GM08714 (cell line): ENCODE data around the gene BYSL.
"Not testable (repeated sequence)": the region's sequence is repeated elsewhere in the genome, so short reads cannot be mapped to it uniquely, and the experiment has no call there.

Experiments
- H3K4me3 ChIP-seq: fragments of 200-500 bp; sonication (Bioruptor generic); 2 replicates; pipeline ENCODE4 v1.5.1; 2014; ENCODE audit warnings: mild to moderate bottlenecking, low read length, inconsistent platforms
- ZNF274 ChIP-seq: IDR thresholded peaks from 2 replicates; pipeline ENCODE4 v1.6.1; 2012; ENCODE audit warnings: mild to moderate bottlenecking, low read depth, low read length

Gene BYSL

GRCh38 chr6:41942067-41942851, 21.0 kb downstream of the BYSL start:
- TF ChIP-seq ZNF274, result no peak

DNA sequence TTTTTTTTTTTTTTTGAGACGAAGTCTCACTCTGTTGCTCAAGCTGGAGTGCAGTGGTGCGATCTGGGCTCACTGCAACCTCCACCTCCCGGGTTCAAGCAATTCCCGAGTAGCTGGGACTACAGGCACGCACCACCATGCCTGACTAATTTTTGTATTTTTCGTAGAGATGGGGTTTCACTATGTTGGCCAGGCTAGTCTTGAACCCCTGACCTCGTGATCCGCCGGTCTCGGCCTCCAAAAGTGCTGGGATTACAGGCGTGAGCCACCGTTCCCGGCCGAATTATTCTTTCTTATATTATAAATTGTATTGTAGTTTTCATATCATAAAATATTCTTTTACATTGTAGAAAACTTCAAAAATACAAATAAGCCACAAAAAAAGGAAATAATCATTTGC, 21.6 kb downstream of the BYSL start:
- H3K4me3 ChIP-seq, result not testable (repeated sequence)

More at GRCh38 chr6:41942067-41942851, 21.0 kb downstream of the BYSL start:
- peak overlapping the region; percentile 77 for H3K4me3 ChIP-seq

DNA sequence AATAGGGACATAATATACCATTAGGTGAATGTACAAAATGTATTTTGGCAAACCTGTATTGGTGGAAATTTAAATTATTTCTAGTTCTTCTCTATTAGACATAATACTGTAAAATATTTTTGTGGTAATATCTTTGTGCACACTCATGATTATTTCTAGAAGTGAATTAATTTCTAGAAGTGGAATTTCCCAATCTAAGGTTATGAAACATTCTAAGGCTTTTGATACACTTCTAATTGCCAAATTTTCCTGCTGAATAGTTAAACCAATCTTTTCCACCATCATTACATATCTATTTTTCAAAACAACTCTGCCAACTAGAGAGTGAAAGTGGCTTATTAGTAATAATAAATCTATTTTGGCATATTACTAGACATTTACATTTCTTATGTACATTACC, 22.2 kb downstream of the BYSL start:
- H3K4me3 ChIP-seq, result no peak overlapping the region
- no peak for TF ChIP-seq ZNF274

DNA sequence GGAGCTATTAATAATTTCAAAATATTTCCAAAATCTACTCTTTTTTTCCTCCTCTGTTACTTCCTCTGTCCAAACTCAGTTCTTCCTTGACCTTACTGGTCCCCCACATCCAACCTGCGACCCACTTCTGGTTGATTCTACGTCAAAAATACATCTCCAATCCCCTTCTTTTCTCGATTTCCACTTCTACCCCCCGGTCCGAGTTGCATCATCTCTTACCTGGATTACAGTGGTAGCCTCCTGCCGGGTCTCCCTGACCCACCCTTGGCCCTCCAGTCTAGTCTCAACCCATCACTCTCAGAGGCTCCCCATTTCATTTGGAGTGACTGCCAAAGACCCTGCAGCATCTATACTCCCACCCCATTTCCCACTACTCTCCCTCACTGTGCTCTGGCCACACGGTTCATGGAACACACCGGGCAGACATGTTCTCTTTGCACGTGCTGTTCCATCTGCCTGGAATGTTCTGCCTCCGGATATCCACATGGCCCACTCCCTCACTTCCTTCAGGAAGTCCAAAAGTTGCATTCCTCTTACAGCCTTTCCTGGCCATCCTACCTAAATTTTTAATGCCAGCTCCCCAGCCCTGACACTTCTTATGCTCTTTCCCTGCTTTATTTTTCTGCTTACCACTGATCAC, 26.4 kb downstream of the BYSL start:
- TF ChIP-seq ZNF274, result no peak
- H3K4me3 ChIP-seq, result no peak overlapping the region

DNA sequence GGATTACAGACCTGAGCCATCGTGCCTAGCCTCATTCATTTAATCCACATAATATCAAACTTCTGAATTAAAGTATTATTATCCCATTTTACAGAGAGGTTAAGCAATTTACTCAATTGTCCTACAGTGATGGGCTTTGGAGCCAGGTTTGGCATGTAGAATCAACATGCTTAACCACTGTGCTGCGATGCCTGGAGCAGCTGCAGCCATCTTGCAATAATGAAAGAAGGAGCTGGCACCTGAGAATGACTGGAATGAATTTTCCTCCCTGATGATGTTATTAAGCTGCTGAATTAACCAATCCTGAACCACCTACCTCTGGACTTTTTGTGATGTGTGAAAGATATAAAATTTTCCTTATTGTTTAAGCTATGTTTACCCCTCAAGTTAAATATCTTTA, 33.4 kb downstream of the BYSL start:
- TF ChIP-seq ZNF274, result no peak
- no peak overlapping the region for H3K4me3 ChIP-seq

GRCh38 chr6:41955412-41955811, 34.1 kb downstream of the BYSL start:
- no peak for TF ChIP-seq ZNF274
- no peak overlapping the region for H3K4me3 ChIP-seq

DNA sequence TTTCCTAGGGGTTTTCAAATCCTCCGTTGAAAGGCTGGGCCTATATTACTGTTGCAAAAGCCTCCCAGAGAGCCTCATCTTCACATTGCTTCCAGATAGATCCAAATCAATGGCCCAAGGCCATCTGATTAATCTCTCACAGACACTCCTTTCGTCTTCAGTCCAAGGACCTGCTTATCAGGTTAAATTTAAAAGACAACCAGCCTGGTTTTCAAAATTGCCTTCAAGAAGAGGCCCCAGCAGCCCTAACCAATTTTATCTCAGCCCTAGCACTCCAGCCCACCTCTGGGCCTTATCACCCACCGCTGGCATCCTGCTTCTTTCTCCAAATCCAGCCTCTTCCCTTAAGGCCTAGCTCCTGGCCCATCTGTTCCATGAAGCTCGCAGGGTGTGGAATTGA, 35.8 kb downstream of the BYSL start:
- TF ChIP-seq ZNF274, result no peak

DNA sequence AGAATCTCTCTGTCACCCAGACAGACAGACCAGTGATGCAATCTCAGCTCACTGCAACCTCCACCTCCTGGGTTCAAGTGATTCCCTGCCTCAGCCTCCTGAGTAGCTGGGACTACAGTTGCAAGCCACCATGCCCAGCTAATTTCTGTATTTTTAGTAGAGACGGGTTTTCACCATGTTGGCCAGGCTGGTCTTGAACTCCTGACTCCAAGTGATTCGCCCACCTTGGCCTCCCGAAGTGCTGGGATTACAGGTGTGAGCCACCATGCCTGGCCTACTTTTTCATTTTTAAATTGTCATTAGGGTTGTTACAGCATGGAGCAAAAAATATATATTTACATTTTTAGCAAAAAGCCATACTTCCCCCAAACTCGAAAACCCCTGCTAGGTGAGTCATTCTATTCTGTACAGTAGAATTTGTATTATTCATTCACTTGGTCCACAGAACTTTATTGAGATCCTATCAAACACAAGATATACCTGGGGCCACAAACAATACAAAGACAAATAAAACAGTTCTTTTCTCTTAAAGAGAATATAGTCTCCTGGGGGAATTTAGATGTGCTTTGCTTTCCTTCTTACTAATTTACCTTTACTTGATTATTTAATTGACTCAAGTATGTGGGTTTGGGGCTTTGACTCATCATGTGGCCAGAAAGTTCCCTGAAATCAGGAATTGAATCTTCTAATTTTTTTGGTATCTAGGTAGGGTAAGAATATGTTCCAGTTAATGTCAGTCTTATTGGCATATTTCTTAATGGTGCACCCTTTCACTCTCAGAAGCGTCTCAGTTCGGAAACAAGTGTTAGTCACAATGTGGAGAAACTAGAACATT, 36.9 kb downstream of the BYSL start:
- no peak for TF ChIP-seq ZNF274
- no peak overlapping the region for H3K4me3 ChIP-seq

More for the DNA sequence above, 35.8 kb downstream of the BYSL start:
- no peak overlapping the region for H3K4me3 ChIP-seq

- H3K4me3 ChIP-seq, result no peak overlapping the region
- no peak for TF ChIP-seq ZNF274
These were observed 38.7 kb downstream of the BYSL start for GRCh38 chr6:41960028-41960427.

DNA sequence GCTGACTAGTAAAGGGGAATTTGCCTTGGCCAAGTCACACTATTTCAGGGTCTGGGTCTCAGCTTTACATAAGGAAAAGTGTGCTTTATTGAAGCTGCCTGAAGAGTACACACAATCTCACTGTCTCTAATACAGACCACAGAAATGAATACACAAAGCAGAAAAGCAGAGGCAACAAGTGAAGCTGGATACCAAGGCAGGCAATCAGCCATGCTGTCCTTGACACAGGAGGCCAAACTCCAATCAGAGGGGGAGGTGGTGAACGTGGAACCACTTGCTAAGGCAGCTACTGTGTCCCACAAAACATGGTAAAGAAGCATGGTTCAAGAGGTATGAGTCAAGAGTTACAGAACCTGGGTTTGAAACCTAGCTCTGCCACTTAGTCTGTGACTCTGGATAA, 42.1 kb downstream of the BYSL start:
- TF ChIP-seq ZNF274, result no peak
- no peak overlapping the region for H3K4me3 ChIP-seq

DNA sequence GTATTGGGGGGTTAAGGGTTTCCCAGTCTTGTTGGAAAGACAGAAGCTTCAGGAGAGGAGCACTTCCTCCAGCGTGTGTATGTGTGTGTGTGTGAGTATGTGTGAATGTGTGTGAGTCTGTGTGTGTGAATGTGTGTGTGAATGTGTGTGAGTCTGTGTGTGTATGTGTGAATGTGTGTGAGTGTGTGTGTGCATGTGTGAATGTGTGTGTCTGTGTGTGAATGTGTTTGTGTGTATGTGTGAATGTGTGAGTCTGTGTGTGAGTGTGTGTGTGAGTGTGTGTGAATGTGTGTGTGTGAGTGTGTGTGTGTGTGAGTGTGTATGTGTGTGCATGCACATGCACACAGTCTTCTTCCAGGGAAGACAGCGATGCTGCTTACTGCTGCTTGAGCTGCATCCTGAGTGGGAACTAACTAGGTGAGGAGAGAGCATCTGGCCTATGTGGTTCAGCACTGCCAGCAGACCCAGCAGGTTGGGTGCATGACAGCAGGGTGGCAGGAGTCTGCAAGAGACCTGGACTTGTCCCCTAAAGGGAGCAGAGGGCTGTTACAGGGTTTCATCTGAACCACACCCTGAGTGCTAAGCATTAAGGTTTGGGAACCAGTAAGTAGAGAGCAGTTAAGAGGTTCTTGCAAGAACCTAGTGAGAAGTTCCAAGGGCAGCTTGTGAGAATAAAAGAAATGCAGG, 43.0 kb downstream of the BYSL start:
- no peak overlapping the region for H3K4me3 ChIP-seq
- no peak for TF ChIP-seq ZNF274

DNA sequence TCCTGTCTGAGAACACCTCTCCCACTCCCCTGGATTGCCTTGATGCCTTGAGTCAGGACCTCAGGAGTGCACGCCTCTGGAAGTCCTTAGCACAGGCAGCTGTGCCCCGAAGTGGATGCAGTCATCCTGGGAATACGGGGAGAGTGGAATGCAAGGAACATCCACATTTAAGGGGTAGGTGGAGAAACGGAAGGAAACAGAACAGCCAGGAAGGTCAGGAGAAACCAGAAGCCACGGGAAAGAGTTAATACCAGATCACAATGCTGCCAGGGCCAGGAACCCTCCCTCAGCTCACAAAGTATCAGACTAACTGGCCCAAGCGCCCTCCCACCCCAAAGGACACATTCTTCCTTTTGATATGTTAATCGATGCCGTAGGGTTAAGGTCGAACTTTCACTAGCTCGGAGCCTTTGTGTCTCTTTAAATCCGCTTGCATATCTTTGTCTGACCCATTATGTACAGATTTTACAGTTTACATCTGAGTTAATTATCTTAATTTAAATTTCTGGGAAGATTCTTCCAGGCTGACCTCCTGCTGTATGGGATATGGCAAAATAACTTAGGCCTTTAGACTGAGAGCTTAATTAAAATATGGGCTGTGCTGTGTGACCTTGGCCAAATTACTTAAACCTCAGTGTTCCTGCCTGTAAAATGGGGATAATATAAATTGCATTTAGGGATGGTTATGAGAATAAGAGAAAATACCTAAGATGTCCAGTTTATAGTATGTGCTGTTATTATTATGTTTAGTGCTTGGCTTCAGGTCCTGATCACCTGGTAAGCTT, 44.3 kb downstream of the BYSL start:
- no peak overlapping the region for H3K4me3 ChIP-seq
- TF ChIP-seq ZNF274, result no peak

- no peak for TF ChIP-seq ZNF274
These were observed 45.1 kb downstream of the BYSL start for GRCh38 chr6:41966214-41966920.

More at GRCh38 chr6:41966214-41966920, 45.1 kb downstream of the BYSL start:
- H3K4me3 ChIP-seq, result no peak overlapping the region
